Retina (tissue), 1 donor: ENCODE results near the gene FNTB.

Experiments
- DNase-seq: peaks from one replicate; pipeline ENCODE4 v3.0.0-alpha.2; 2016

The FNTB gene

GRCh38 chr14:64986648-64987437 is at the start of gene FNTB:
FNTB (plus strand) TSS chr14:64986895; CDS start chr14:64986954, 59 bp downstream.
- peak; percentile 99 for DNase-seq

- DNase-seq: no peak
Measured at GRCh38 chr14:64937171-64937820, 49.4 kb upstream of the FNTB start.

- no peak for DNase-seq
Measured at GRCh38 chr14:64937821-64938193, 48.9 kb upstream of the FNTB start.

GRCh38 chr14:64938972-64939816 is 47.5 kb upstream of the FNTB start:
- no peak for DNase-seq

- no peak for DNase-seq
Measured at GRCh38 chr14:64939817-64940190, 46.9 kb upstream of the FNTB start.

- no peak for DNase-seq
Measured at GRCh38 chr14:64940336-64940910, 46.3 kb upstream of the FNTB start.

- DNase-seq: no peak
Measured at GRCh38 chr14:64942531-64943111, 44.1 kb upstream of the FNTB start, which contains the start of gene GPX2. GPX2 (minus strand) TSS chr14:64942745; CDS start chr14:64942726, 19 bp downstream.

GRCh38 chr14:64943556-64943955 is 43.1 kb upstream of the FNTB start:
- DNase-seq: no peak

- no peak for DNase-seq
Measured at GRCh38 chr14:64944041-64944440, 42.7 kb upstream of the FNTB start.

GRCh38 chr14:64944861-64945260 is 41.8 kb upstream of the FNTB start:
- DNase-seq: no peak

- no peak for DNase-seq
Measured at GRCh38 chr14:64945431-64946178, 41.1 kb upstream of the FNTB start.

- no peak for DNase-seq
Measured at GRCh38 chr14:64946310-64947045, 40.2 kb upstream of the FNTB start.

GRCh38 chr14:64947710-64948611 is 38.7 kb upstream of the FNTB start:
- no peak for DNase-seq

- DNase-seq: no peak
Measured at GRCh38 chr14:64948612-64949210, 38.0 kb upstream of the FNTB start.

GRCh38 chr14:64950889-64951288 is 35.8 kb upstream of the FNTB start:
- no peak for DNase-seq

GRCh38 chr14:64951291-64951690 is 35.4 kb upstream of the FNTB start:
- no peak for DNase-seq

GRCh38 chr14:64951724-64952123 is 35.0 kb upstream of the FNTB start:
- no peak for DNase-seq

- no peak for DNase-seq
Measured at GRCh38 chr14:64952598-64953309, 33.9 kb upstream of the FNTB start.

GRCh38 chr14:64953310-64953654 is 33.4 kb upstream of the FNTB start:
- DNase-seq: no peak
